TTC549 (cell line): Measurements from ENCODE around the gene CREB3.

ENCODE experiments used
- FAIRE-seq: peaks from 2 replicates; lab custom pipeline; 2012; peaks lifted over from hg19 to GRCh38; lab: Jason Lieb, UNC

Gene CREB3

GRCh38 chr9:35702696-35703095, 29.8 kb upstream of the CREB3 start:
- FAIRE-seq: no peak

GRCh38 chr9:35703906-35704672, 28.4 kb upstream of the CREB3 start:
- no peak for FAIRE-seq

GRCh38 chr9:35705372-35705771, 27.1 kb upstream of the CREB3 start:
- no peak for FAIRE-seq

- FAIRE-seq: no peak
Observed at GRCh38 chr9:35705836-35706430, 26.5 kb upstream of the CREB3 start.

GRCh38 chr9:35706951-35707350, 25.5 kb upstream of the CREB3 start:
- no peak for FAIRE-seq

- FAIRE-seq: no peak
Observed at GRCh38 chr9:35708146-35708545, 24.3 kb upstream of the CREB3 start.

GRCh38 chr9:35710818-35711500, 21.5 kb upstream of the CREB3 start:
- FAIRE-seq: no peak

GRCh38 chr9:35711501-35712428, 20.7 kb upstream of the CREB3 start:
- no peak for FAIRE-seq

GRCh38 chr9:35712762-35713400, 19.6 kb upstream of the CREB3 start:
- no peak for FAIRE-seq

GRCh38 chr9:35713578-35713977, 18.9 kb upstream of the CREB3 start:
- no peak for FAIRE-seq

- no peak for FAIRE-seq
Observed at GRCh38 chr9:35714123-35714522, 18.3 kb upstream of the CREB3 start.

- FAIRE-seq: no peak
Observed at GRCh38 chr9:35714579-35715252, 17.8 kb upstream of the CREB3 start.

- FAIRE-seq: no peak
Observed at GRCh38 chr9:35716230-35716629, 16.2 kb upstream of the CREB3 start.

GRCh38 chr9:35717132-35717870, 15.2 kb upstream of the CREB3 start:
- no peak for FAIRE-seq

- FAIRE-seq: no peak
Observed at GRCh38 chr9:35718721-35719511, 13.6 kb upstream of the CREB3 start.

- FAIRE-seq: no peak
Observed at GRCh38 chr9:35719546-35719945, 12.9 kb upstream of the CREB3 start.

- FAIRE-seq: no peak
Observed at GRCh38 chr9:35723426-35723825, 9.0 kb upstream of the CREB3 start.

- FAIRE-seq: no peak
Observed at GRCh38 chr9:35723908-35724307, 8.6 kb upstream of the CREB3 start.

- FAIRE-seq: no peak
Observed at GRCh38 chr9:35725362-35725761, 7.1 kb upstream of the CREB3 start.

- FAIRE-seq: no peak
Observed at GRCh38 chr9:35726931-35727330, 5.5 kb upstream of the CREB3 start.
